ENCODE results near the gene TACSTD2.

DNA sequence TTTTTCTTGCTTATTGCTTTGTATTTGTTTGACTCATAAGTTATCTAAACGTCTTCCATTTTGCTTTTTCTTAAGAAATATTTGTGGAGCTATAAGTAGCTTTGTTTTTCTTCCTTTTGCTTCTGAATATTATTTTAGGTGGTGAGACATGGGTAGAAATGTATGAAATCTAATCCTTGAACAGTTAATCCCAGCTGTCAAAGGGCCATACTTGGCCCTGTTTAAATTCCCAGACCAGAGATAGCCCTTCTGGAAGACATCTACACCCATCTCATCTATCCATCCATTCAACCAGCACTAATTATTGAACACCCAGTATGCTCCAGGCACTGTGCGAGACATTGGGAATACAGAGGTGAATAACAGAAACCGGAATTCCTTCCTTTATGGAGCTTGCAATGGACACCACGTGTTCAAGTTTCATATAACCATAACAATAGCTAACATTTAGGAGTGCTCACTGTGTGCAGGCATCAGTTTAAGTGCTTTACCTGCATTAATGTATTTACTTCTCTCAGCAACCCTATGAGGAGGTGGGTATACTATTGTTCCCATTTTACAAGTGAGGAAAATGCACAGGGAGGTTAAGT, 8.7 kb downstream of the TACSTD2 start:
- TF ChIP-seq POLR2AphosphoS5 (IDR thresholded peaks at IDR 0.05): no peak
- TF ChIP-seq POLR2A (IDR thresholded peaks at IDR 0.05): no peak
- TF ChIP-seq, protein P1, sequence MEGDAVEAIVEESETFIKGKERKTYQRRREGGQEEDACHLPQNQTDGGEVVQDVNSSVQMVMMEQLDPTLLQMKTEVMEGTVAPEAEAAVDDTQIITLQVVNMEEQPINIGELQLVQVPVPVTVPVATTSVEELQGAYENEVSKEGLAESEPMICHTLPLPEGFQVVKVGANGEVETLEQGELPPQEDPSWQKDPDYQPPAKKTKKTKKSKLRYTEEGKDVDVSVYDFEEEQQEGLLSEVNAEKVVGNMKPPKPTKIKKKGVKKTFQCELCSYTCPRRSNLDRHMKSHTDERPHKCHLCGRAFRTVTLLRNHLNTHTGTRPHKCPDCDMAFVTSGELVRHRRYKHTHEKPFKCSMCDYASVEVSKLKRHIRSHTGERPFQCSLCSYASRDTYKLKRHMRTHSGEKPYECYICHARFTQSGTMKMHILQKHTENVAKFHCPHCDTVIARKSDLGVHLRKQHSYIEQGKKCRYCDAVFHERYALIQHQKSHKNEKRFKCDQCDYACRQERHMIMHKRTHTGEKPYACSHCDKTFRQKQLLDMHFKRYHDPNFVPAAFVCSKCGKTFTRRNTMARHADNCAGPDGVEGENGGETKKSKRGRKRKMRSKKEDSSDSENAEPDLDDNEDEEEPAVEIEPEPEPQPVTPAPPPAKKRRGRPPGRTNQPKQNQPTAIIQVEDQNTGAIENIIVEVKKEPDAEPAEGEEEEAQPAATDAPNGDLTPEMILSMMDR (IDR thresholded peaks at IDR 0.05): no peak
